Gastroesophageal sphincter (tissue), 4 donors: ENCODE results near the gene IL1RAP. TPM values are rescaled to one million over a fixed set of nuclear protein-coding genes. Genes with fewer than 3 reads are reported as not detected.

ENCODE experiments used
- ATAC-seq: fragments of 150-250 bp; one replicate; pipeline ENCODE4 v1.9.1; 2016; ENCODE audit warnings: mild to moderate bottlenecking, moderate library complexity
- H3K27ac ChIP-seq, 4 donors: fragments of 200-600 bp; sonication (generic) in 3 of 4; 1 replicate in 3 of 4; 2 replicates in 1 of 4; pipeline ENCODE4 v1.5.1; 2016 to 2019
- H3K27me3 ChIP-seq: fragments of 200-600 bp; sonication (generic); one replicate; pipeline ENCODE4 v1.5.1; 2019
- H3K36me3 ChIP-seq, 2 donors: fragments of 200-600 bp; sonication (generic); one replicate each; pipeline ENCODE4 v1.5.1; 2019; ENCODE audit warnings: control low read depth in 1 of 2
- H3K4me1 ChIP-seq, 3 donors: fragments of 200-600 bp; sonication (generic); 1 replicate in 2 of 3; 2 replicates in 1 of 3; pipeline ENCODE4 v1.5.1; 2016 to 2019; ENCODE audit warnings: control low read depth in 2 of 3
- H3K4me3 ChIP-seq, 2 donors: fragments of 200-600 bp; sonication (generic); one replicate each; pipeline ENCODE4 v1.5.1; 2019; ENCODE audit warnings: mild to moderate bottlenecking in 1 of 2, moderate library complexity in 1 of 2
- H3K9me3 ChIP-seq, 3 donors: fragments of 200-600 bp; sonication (generic); one replicate each; pipeline ENCODE4 v1.5.1; 2017 to 2019; ENCODE audit warnings: control low read depth in 2 of 3
- EP300 ChIP-seq: sonication (generic); formaldehyde crosslinking; IDR thresholded peaks from one replicate; pipeline ENCODE4 v1.6.1; 2017; ENCODE audit warnings: antibody characterized with exemption, mild to moderate bottlenecking
- POLR2A ChIP-seq, 2 donors: fragments of 450-650 bp; IDR thresholded peaks; one replicate each; pipeline ENCODE4 v1.6.1; 2017; ENCODE audit warnings: antibody characterized with exemption in 2 of 2, mild to moderate bottlenecking in 2 of 2, moderate library complexity in 1 of 2
- POLR2AphosphoS5 ChIP-seq: sonication (generic); formaldehyde crosslinking; IDR thresholded peaks from one replicate; pipeline ENCODE4 v1.6.1; 2017; ENCODE audit warnings: antibody characterized with exemption
- WGBS, 2 donors: methylation state at CpG; one replicate each; pipeline ENCODE4 v1.1.5; 2018; ENCODE audit warnings: low coverage in 1 of 2; 5-methylcytosine and 5-hydroxymethylcytosine counted together
- total RNA-seq, 4 donors: library from RNA; depleted of rRNA; stranded (reverse); fragments of >200 nt; gene quantifications; one replicate each; pipeline ENCODE4 v1.1.0, GENCODE V29; 2016
- TF ChIP-seq, protein P1 (sequence below), 4 experiments: fragments of 200-600 bp in 2 of 4; fragments of 450-650 bp in 2 of 4; sonication (generic) in 1 of 4; IDR thresholded peaks; one replicate each; pipeline ENCODE4 v1.5.1; 2017 to 2019; ENCODE audit warnings: antibody characterized with exemption in 4 of 4, mild to moderate bottlenecking in 2 of 4, moderate library complexity in 2 of 4

IL1RAP gene
- total RNA-seq, 4 donors from 2014 or later: 3.2 to 11.0 (median 5.0) TPM

DNA sequence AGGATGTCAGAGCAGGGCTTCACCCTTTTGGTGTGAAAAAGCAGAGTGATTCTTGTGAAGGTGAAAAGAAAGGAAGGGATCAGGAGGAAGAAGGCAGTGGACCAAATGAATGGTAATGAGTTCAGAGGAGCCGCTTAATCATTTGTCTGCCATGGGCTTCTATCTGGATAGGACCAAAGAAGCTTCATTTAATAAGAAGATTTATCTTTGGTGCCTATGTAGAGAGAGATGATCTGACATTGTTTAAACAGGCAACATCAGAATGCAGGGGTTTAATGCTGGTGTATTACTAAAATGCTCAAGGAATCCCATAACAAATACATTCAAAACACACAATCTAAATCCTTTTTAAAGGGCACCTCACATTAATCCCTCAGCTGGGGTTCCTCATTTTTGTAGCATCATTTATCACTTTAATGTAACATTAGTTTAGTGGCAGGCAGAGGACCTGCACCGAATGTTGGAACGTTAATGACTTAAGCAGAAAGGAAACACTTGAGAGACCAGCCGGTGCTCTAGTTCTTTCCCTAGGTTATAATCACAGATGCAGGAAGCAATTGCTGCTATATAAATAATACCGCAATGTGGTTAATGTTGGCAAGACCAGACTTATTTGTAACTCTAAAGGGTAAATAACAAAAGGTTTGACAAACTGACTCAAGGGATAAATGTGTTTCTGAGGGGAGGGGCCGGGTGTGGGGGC, 27.9 kb upstream of the IL1RAP start:
- ATAC-seq: no peak
- no peaks in the 10 kb centered on the region for H3K9me3 ChIP-seq
- no peak overlapping the region for H3K4me3 ChIP-seq
- H3K27ac ChIP-seq: no peak overlapping the region
- peaks cover 4% of the 10 kb centered on the region for H3K27me3 ChIP-seq
- 5 to 15% methylated on average over 6 of the region's 6 CpGs for WGBS, 2 donors
- no peaks in the 10 kb centered on the region for H3K36me3 ChIP-seq
- TF ChIP-seq POLR2AphosphoS5 (no peak), EP300 (no peak), POLR2A (IDR thresholded peaks at IDR 0.05) (no peak)
- TF ChIP-seq, protein P1, sequence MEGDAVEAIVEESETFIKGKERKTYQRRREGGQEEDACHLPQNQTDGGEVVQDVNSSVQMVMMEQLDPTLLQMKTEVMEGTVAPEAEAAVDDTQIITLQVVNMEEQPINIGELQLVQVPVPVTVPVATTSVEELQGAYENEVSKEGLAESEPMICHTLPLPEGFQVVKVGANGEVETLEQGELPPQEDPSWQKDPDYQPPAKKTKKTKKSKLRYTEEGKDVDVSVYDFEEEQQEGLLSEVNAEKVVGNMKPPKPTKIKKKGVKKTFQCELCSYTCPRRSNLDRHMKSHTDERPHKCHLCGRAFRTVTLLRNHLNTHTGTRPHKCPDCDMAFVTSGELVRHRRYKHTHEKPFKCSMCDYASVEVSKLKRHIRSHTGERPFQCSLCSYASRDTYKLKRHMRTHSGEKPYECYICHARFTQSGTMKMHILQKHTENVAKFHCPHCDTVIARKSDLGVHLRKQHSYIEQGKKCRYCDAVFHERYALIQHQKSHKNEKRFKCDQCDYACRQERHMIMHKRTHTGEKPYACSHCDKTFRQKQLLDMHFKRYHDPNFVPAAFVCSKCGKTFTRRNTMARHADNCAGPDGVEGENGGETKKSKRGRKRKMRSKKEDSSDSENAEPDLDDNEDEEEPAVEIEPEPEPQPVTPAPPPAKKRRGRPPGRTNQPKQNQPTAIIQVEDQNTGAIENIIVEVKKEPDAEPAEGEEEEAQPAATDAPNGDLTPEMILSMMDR (IDR thresholded peaks at IDR 0.05): no peak
- H3K4me1 ChIP-seq: no peaks in the 10 kb centered on the region

DNA sequence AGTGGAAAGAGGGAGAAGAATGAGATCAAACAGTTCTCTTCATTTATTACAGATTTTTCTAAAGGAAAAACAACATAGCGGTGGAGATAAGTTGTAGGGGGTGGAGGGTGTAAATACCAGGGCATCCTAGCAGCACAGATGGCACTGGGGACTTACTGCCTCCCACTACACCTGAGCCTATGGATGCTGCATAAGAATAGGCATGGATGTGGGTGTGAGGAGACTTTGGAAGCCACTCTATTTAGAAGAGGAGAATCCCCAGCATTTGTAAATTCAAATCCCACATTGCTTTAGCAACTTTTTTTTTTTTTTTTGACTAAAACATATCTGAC, 27.4 kb upstream of the IL1RAP start:
- H3K9me3 ChIP-seq: no peaks in the 10 kb centered on the region
- no peaks in the 10 kb centered on the region for H3K36me3 ChIP-seq
- TF ChIP-seq, protein P1 (IDR thresholded peaks at IDR 0.05): no peak
- no peak for TF ChIP-seq POLR2AphosphoS5
- no peak for TF ChIP-seq POLR2A (IDR thresholded peaks at IDR 0.05)
- TF ChIP-seq EP300: no peak
- no peak overlapping the region for H3K4me3 ChIP-seq
- 0 to 24% methylated on average over 1 of the region's 1 CpG for WGBS, 2 donors
- H3K27ac ChIP-seq: no peak overlapping the region
- peaks cover 4% of the 10 kb centered on the region for H3K27me3 ChIP-seq
- ATAC-seq: no peak
- H3K4me1 ChIP-seq: no peaks in the 10 kb centered on the region

DNA sequence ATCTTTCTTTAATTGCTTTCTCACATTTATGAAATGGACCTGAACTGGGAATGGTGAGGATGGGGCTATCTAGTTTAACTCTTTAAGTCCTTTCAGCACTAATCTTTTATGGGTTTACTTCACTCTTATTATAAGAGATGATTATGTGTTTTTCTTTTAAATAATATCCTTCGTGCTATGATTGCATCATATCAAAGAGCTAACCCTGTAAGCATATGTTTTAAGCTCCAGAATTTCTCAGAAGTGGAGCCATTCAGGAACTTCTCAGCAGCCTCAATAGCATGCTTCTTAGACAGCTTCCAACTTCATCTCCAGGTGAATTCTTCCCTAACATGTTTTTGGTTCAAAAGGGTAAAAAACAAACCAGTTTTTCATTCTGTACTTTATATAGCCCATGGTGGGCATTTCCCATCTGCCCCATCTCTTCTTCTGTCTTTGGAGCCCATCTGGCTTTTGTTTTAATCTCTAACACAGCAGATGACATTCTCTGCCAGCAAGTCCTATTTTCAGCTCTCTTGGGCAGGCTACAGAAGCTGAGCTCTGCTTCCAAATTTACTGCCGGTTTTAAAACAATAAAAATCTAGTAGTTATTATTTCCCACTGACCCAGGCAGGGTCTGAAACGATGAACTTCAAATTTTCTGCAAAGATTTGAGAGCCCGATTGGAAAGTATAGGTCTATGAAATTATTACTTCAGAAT, 26.8 kb upstream of the IL1RAP start:
- no peak for ATAC-seq
- no peaks in the 10 kb centered on the region for H3K4me1 ChIP-seq
- no peaks in the 10 kb centered on the region for H3K36me3 ChIP-seq
- H3K9me3 ChIP-seq: no peaks in the 10 kb centered on the region
- TF ChIP-seq, protein P1 (IDR thresholded peaks at IDR 0.05): no peak
- no peak for TF ChIP-seq POLR2AphosphoS5
- no peak for TF ChIP-seq POLR2A (IDR thresholded peaks at IDR 0.05)
- no peak for TF ChIP-seq EP300
- peaks cover 4% of the 10 kb centered on the region for H3K27me3 ChIP-seq
- H3K27ac ChIP-seq: no peak overlapping the region
- 69 to 71% methylated on average over 4 of the region's 4 CpGs for WGBS, 2 donors
- no peak overlapping the region for H3K4me3 ChIP-seq

DNA sequence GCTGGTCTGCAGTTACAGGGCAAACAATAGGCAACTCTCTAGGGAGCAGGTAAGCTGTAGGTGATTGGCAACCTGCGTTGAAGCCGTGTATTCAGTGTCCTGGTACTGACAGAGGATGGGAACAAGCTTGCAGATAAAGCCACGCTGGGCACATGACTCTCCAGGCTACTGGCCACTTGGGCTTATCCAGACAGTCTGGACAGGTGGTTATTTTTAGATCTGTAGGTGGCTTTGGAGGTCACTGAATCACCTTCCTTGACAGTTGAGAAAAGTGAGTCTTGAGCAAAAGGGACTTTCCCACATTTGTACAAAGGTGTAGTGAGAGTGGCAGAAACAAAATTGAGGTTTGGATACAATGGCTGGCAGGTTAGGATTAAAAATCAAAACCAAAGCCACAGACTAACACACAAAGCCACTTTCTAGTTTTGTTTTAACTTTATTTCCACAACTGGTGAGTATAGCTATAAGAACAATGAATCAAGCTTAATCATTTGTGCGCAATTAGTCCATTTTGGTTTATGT, 22.3 kb upstream of the IL1RAP start:
- ATAC-seq: no peak
- Histone ChIP-seq H3K36me3 (no peaks in the 10 kb centered on the region), H3K27me3 (peaks cover 4% of the 10 kb centered on the region), H3K4me1 (no peaks in the 10 kb centered on the region), H3K27ac (no peak overlapping the region), H3K9me3 (no peaks in the 10 kb centered on the region), H3K4me3 (no peak overlapping the region)
- 82 to 90% methylated on average over 3 of the region's 4 CpGs for WGBS, 2 donors
- TF ChIP-seq, protein P1 (IDR thresholded peaks at IDR 0.05): no peak
- TF ChIP-seq POLR2A (IDR thresholded peaks at IDR 0.05): no peak
- no peak for TF ChIP-seq POLR2AphosphoS5
- no peak for TF ChIP-seq EP300

DNA sequence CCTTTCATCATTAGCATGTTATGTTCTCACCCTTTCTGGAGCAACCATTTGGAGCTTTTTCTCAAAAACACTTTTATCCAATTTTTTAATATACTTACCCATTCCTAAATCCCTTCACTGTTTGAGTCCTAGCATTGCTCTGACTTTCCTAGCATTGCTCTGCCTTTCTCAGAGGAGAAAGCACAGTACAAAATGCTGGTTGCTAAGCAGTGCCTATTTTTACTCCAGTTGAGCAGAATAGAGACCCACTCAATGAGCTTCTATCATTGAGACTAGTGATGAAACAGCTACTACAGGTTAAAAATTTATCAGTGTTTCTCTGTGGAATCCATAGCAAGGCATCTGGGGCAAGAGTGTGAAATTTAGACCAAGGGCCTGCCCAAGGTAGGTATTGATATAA, 21.8 kb upstream of the IL1RAP start:
- no peak for ATAC-seq
- no peak overlapping the region for H3K27ac ChIP-seq
- H3K4me3 ChIP-seq: no peak overlapping the region
- no peaks in the 10 kb centered on the region for H3K9me3 ChIP-seq
- H3K4me1 ChIP-seq: no peaks in the 10 kb centered on the region
- H3K27me3 ChIP-seq: peaks cover 4% of the 10 kb centered on the region
- TF ChIP-seq POLR2AphosphoS5: no peak
- TF ChIP-seq, protein P1 (IDR thresholded peaks at IDR 0.05): no peak
- no peak for TF ChIP-seq POLR2A (IDR thresholded peaks at IDR 0.05)
- TF ChIP-seq EP300: no peak
- no peaks in the 10 kb centered on the region for H3K36me3 ChIP-seq
